ENCODE results near the gene ZNF445. TPM values are rescaled to one million over a fixed set of nuclear protein-coding genes. Genes with fewer than 3 reads are reported as not detected.
"Not testable (repeated sequence)": the region's sequence is repeated elsewhere in the genome, so short reads cannot be mapped to it uniquely, and the experiment has no call there.

The ZNF445 gene
- polyA plus RNA-seq, 2 donors, result 1.4 to 3.2 TPM

- no peaks in the 10 kb centered on the region for H3K27me3 ChIP-seq (ENCODE audit: control insufficient read depth in 1 of 2, insufficient read depth in 2 of 2, low read length in 2 of 2)
- no peak overlapping the region for H3K27ac ChIP-seq (ENCODE audit: low read depth in 2 of 2, low read length in 1 of 2)
- 92 to 95% methylated on average over 5 of the region's 5 CpGs for WGBS, 2 donors
- H3K36me3 ChIP-seq (ENCODE audit: control insufficient read depth in 2 of 2, insufficient read depth in 2 of 2, low read length in 1 of 2), result peaks cover 0 to under 1% of the 10 kb centered on the region in 2 donors
- H3K4me1 ChIP-seq (ENCODE audit: control insufficient read depth in 2 of 2, insufficient read depth in 2 of 2, low read length in 1 of 2), result peaks cover 0 to 2% of the 10 kb centered on the region in 2 donors
- H3K9me3 ChIP-seq (ENCODE audit: control insufficient read depth in 2 of 2, insufficient read depth in 1 of 2, low read depth in 1 of 2, low read length in 1 of 2), result peaks cover 0 to under 1% of the 10 kb centered on the region in 2 donors
- no peak overlapping the region for H3K4me3 ChIP-seq (ENCODE audit: low read depth in 1 of 2, low read length in 2 of 2)
These were observed 29.5 kb upstream of the ZNF445 start for GRCh38 chr3:44506961-44507360.

GRCh38 chr3:44506556-44506955, 29.1 kb upstream of the ZNF445 start:
- H3K4me1 ChIP-seq (ENCODE audit: control insufficient read depth in 2 of 2, insufficient read depth in 2 of 2, low read length in 1 of 2), result peaks cover 0 to 2% of the 10 kb centered on the region in 2 donors
- 84 to 97% methylated on average over 3 of the region's 3 CpGs for WGBS, 2 donors
- peaks cover 0 to 4% of the 10 kb centered on the region in 2 donors for H3K9me3 ChIP-seq (ENCODE audit: control insufficient read depth in 2 of 2, insufficient read depth in 1 of 2, low read depth in 1 of 2, low read length in 1 of 2)
- H3K36me3 ChIP-seq (ENCODE audit: control insufficient read depth in 2 of 2, insufficient read depth in 2 of 2, low read length in 1 of 2), result peaks cover 0 to 4% of the 10 kb centered on the region in 2 donors
- H3K27me3 ChIP-seq (ENCODE audit: control insufficient read depth in 1 of 2, insufficient read depth in 2 of 2, low read length in 2 of 2), result no peaks in the 10 kb centered on the region
- H3K4me3 ChIP-seq (ENCODE audit: low read depth in 1 of 2, low read length in 2 of 2), result no peak overlapping the region
- no peak overlapping the region for H3K27ac ChIP-seq (ENCODE audit: low read depth in 2 of 2, low read length in 1 of 2)

GRCh38 chr3:44504566-44504965, 27.1 kb upstream of the ZNF445 start:
- Histone ChIP-seq H3K9me3 (ENCODE audit: control insufficient read depth in 2 of 2, insufficient read depth in 1 of 2, low read depth in 1 of 2, low read length in 1 of 2) (peaks cover 0 to 8% of the 10 kb centered on the region in 2 donors), H3K36me3 (ENCODE audit: control insufficient read depth in 2 of 2, insufficient read depth in 2 of 2, low read length in 1 of 2) (peaks cover 0 to 10% of the 10 kb centered on the region in 2 donors), H3K4me3 (ENCODE audit: low read depth in 1 of 2, low read length in 2 of 2) (no peak overlapping the region), H3K27ac (ENCODE audit: low read depth in 2 of 2, low read length in 1 of 2) (no peak overlapping the region), H3K4me1 (ENCODE audit: control insufficient read depth in 2 of 2, insufficient read depth in 2 of 2, low read length in 1 of 2) (peaks cover 0 to 1% of the 10 kb centered on the region in 2 donors), H3K27me3 (ENCODE audit: control insufficient read depth in 1 of 2, insufficient read depth in 2 of 2, low read length in 2 of 2) (no peaks in the 10 kb centered on the region)
- WGBS, 2 donors, result 97 to 100% methylated on average over 1 of the region's 1 CpG

- 96 to 100% methylated on average over 2 of the region's 2 CpGs for WGBS, 2 donors
- H3K27ac ChIP-seq (ENCODE audit: low read depth in 2 of 2, low read length in 1 of 2); H3K27me3 ChIP-seq (ENCODE audit: control insufficient read depth in 1 of 2, insufficient read depth in 2 of 2, low read length in 2 of 2); H3K4me1 ChIP-seq (ENCODE audit: control insufficient read depth in 2 of 2, insufficient read depth in 2 of 2, low read length in 1 of 2); H3K36me3 ChIP-seq (ENCODE audit: control insufficient read depth in 2 of 2, insufficient read depth in 2 of 2, low read length in 1 of 2); H3K4me3 ChIP-seq (ENCODE audit: low read depth in 1 of 2, low read length in 2 of 2): not testable (repeated sequence)
- H3K9me3 ChIP-seq (ENCODE audit: control insufficient read depth in 2 of 2, insufficient read depth in 1 of 2, low read depth in 1 of 2, low read length in 1 of 2), result peaks cover 4 to 12% of the 10 kb centered on the region in 2 donors
These were observed 25.7 kb upstream of the ZNF445 start for GRCh38 chr3:44503178-44503577.

- H3K4me1 ChIP-seq (ENCODE audit: control insufficient read depth in 2 of 2, insufficient read depth in 2 of 2, low read length in 1 of 2), result no peaks in the 10 kb centered on the region
- no peaks in the 10 kb centered on the region for H3K27me3 ChIP-seq (ENCODE audit: control insufficient read depth in 1 of 2, insufficient read depth in 2 of 2, low read length in 2 of 2)
- peaks cover 0 to 10% of the 10 kb centered on the region in 2 donors for H3K36me3 ChIP-seq (ENCODE audit: control insufficient read depth in 2 of 2, insufficient read depth in 2 of 2, low read length in 1 of 2)
- peaks cover 4 to 12% of the 10 kb centered on the region in 2 donors for H3K9me3 ChIP-seq (ENCODE audit: control insufficient read depth in 2 of 2, insufficient read depth in 1 of 2, low read depth in 1 of 2, low read length in 1 of 2)
- no peak overlapping the region for H3K4me3 ChIP-seq (ENCODE audit: low read depth in 1 of 2, low read length in 2 of 2)
- 84 to 91% methylated on average over 3 of the region's 3 CpGs for WGBS, 2 donors
- no peak overlapping the region for H3K27ac ChIP-seq (ENCODE audit: low read depth in 2 of 2, low read length in 1 of 2)
These were observed 24.5 kb upstream of the ZNF445 start for GRCh38 chr3:44501971-44502370.

- H3K27ac ChIP-seq (ENCODE audit: low read depth in 2 of 2, low read length in 1 of 2); H3K4me3 ChIP-seq (ENCODE audit: low read depth in 1 of 2, low read length in 2 of 2); H3K27me3 ChIP-seq (ENCODE audit: control insufficient read depth in 1 of 2, insufficient read depth in 2 of 2, low read length in 2 of 2); H3K36me3 ChIP-seq (ENCODE audit: control insufficient read depth in 2 of 2, insufficient read depth in 2 of 2, low read length in 1 of 2); H3K4me1 ChIP-seq (ENCODE audit: control insufficient read depth in 2 of 2, insufficient read depth in 2 of 2, low read length in 1 of 2): not testable (repeated sequence)
- H3K9me3 ChIP-seq (ENCODE audit: control insufficient read depth in 2 of 2, insufficient read depth in 1 of 2, low read depth in 1 of 2, low read length in 1 of 2), result peaks cover 4 to 12% of the 10 kb centered on the region in 2 donors
- WGBS, 2 donors, result 97 to 99% methylated on average over 4 of the region's 4 CpGs
These were observed 22.4 kb upstream of the ZNF445 start for GRCh38 chr3:44499899-44500168.

- no peaks in the 10 kb centered on the region for H3K4me1 ChIP-seq (ENCODE audit: control insufficient read depth in 2 of 2, insufficient read depth in 2 of 2, low read length in 1 of 2)
- 98 to 99% methylated on average over 8 of the region's 8 CpGs for WGBS, 2 donors
- H3K27me3 ChIP-seq (ENCODE audit: control insufficient read depth in 1 of 2, insufficient read depth in 2 of 2, low read length in 2 of 2), result no peaks in the 10 kb centered on the region
- no peak overlapping the region for H3K4me3 ChIP-seq (ENCODE audit: low read depth in 1 of 2, low read length in 2 of 2)
- H3K9me3 ChIP-seq (ENCODE audit: control insufficient read depth in 2 of 2, insufficient read depth in 1 of 2, low read depth in 1 of 2, low read length in 1 of 2), result peaks cover 4 to 12% of the 10 kb centered on the region in 2 donors
- peaks cover 0 to 10% of the 10 kb centered on the region in 2 donors for H3K36me3 ChIP-seq (ENCODE audit: control insufficient read depth in 2 of 2, insufficient read depth in 2 of 2, low read length in 1 of 2)
- no peak overlapping the region for H3K27ac ChIP-seq (ENCODE audit: low read depth in 2 of 2, low read length in 1 of 2)
These were observed 21.9 kb upstream of the ZNF445 start for GRCh38 chr3:44499149-44499898.

GRCh38 chr3:44495636-44496415, 18.4 kb upstream of the ZNF445 start:
- Histone ChIP-seq H3K27me3 (ENCODE audit: control insufficient read depth in 1 of 2, insufficient read depth in 2 of 2, low read length in 2 of 2) (no peaks in the 10 kb centered on the region), H3K4me1 (ENCODE audit: control insufficient read depth in 2 of 2, insufficient read depth in 2 of 2, low read length in 1 of 2) (no peaks in the 10 kb centered on the region), H3K4me3 (ENCODE audit: low read depth in 1 of 2, low read length in 2 of 2) (no peak overlapping the region), H3K9me3 (ENCODE audit: control insufficient read depth in 2 of 2, insufficient read depth in 1 of 2, low read depth in 1 of 2, low read length in 1 of 2) (peaks cover 4 to 10% of the 10 kb centered on the region in 2 donors), H3K36me3 (ENCODE audit: control insufficient read depth in 2 of 2, insufficient read depth in 2 of 2, low read length in 1 of 2) (peaks cover 0 to 3% of the 10 kb centered on the region in 2 donors), H3K27ac (ENCODE audit: low read depth in 2 of 2, low read length in 1 of 2) (no peak overlapping the region)
- 96 to 97% methylated on average over 6 of the region's 6 CpGs for WGBS, 2 donors

GRCh38 chr3:44492496-44492895, 15.0 kb upstream of the ZNF445 start:
- 100% methylated on average over 1 of the region's 1 CpG for WGBS, 2 donors
- H3K27ac ChIP-seq (ENCODE audit: low read depth in 2 of 2, low read length in 1 of 2), result no peak overlapping the region
- peaks cover 0 to 10% of the 10 kb centered on the region in 2 donors for H3K9me3 ChIP-seq (ENCODE audit: control insufficient read depth in 2 of 2, insufficient read depth in 1 of 2, low read depth in 1 of 2, low read length in 1 of 2)

More at GRCh38 chr3:44492496-44492895, 15.0 kb upstream of the ZNF445 start:
- Histone ChIP-seq H3K4me1 (ENCODE audit: control insufficient read depth in 2 of 2, insufficient read depth in 2 of 2, low read length in 1 of 2) (no peaks in the 10 kb centered on the region), H3K36me3 (ENCODE audit: control insufficient read depth in 2 of 2, insufficient read depth in 2 of 2, low read length in 1 of 2) (no peaks in the 10 kb centered on the region), H3K27me3 (ENCODE audit: control insufficient read depth in 1 of 2, insufficient read depth in 2 of 2, low read length in 2 of 2) (no peaks in the 10 kb centered on the region), H3K4me3 (ENCODE audit: low read depth in 1 of 2, low read length in 2 of 2) (no peak overlapping the region)

Data from esophagus (tissue), 2 donors.